Cortex of kidney (tissue), 1 donor: ENCODE results near the gene SUPT6H.
A peak's percentile ranks its signal among the peaks of the same experiment; 100 is the strongest.
"Not testable (repeated sequence)": the region's sequence is repeated elsewhere in the genome, so short reads cannot be mapped to it uniquely, and the experiment has no call there.

Source experiments
- DNase-seq: peaks from one replicate; lab custom pipeline; 2025; lab: John Stamatoyannopoulos, UW

Gene SUPT6H

DNA sequence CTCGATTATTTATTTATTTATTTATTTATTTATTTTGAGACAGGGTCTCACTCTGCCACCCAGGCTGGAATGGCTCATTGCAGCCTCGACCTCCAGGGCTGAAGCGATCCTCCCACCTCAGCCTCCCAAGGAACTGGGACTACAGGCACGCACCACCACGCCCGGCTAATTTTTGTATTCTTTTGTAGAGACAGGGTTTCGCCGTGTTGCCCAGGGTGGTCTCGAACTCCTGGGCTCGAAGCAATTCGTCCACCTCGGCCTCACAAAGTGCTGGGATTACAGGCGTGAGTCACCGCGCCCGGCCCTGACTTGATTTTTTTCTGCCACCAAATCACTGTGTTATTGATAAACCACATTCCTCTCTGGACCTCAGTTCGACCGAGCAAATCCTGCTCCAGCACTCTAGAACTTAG, 57.0 kb downstream of the SUPT6H start:
- no peak for DNase-seq

DNA sequence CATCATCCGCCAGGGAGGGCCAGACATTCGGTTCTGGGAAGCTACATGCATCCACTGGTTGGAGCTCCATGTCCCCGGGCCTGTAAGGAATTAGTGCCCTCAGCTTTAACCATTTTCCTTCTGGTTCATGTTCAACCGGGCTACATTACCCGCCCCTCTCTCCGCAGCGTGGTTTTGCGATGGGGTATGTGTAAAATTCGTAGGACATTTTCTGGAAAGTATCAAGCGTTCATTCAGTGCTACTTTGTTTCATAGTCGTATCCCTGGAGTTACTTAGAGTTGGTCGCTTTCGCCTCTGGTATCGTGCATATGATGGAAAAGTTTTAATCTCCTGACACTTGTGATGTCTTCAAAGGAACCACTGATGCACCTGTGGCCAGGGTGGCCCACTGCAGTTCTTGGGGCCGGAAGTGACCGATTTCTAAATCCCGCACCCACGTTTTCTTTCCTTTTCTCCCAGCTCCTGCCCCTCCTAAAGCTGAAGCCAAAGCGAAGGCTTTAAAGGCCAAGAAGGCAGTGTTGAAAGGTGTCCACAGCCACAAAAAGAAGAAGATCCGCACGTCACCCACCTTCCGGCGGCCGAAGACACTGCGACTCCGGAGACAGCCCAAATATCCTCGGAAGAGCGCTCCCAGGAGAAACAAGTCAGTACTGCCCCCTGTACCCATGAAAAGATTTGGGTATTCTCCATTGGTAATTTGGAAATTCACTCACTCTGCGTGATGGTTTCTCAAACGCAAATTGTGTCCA, 58.4 kb downstream of the SUPT6H start:
- no peak for DNase-seq

DNA sequence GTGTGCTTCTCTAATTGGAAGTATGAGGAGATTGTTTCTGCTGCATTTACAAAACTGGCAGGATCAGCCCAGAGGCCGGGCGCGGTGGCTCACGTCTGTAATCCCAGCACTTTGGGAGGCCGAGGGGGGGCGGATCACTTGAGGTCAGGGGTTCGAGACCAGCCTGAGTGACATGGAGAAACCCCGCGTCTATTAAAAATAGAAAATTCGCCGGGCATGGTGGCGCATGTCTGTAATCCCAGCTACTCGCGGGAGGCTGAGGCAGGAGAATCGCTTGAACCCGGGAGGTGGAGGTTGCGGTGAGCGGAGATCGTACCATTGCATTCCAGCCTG, 59.0 kb downstream of the SUPT6H start:
- not testable (repeated sequence) for DNase-seq

DNA sequence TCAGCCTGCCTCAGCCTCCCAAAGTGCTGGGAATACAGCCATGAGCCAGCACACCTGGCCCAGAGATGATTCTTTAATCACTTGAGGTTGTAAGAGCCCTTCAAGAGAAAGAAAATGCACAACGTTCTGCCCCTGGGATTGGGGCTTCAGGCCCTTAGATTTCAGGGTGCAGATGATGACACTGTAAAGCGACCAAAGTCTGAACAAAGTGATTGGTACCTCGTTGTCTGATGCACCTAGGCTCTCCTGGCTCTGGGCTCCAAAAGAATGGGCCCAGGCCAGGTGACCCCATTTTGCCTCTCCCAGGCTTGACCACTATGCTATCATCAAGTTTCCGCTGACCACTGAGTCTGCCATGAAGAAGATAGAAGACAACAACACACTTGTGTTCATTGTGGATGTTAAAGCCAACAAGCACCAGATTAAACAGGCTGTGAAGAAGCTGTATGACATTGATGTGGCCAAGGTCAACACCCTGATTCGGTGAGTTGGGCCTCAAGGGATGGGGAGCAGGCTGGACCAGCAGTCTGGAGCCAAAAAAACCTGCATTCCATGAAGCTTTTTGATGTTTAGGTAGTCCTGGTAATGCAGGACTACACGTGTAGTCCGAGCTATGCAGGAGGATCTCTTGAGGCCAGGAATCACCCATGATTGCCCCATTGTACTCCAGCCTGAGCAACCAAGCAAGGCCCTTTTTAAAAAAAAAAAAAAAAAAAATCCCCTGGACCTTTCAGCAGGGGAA, 60.6 kb downstream of the SUPT6H start:
- no peak for DNase-seq

DNA sequence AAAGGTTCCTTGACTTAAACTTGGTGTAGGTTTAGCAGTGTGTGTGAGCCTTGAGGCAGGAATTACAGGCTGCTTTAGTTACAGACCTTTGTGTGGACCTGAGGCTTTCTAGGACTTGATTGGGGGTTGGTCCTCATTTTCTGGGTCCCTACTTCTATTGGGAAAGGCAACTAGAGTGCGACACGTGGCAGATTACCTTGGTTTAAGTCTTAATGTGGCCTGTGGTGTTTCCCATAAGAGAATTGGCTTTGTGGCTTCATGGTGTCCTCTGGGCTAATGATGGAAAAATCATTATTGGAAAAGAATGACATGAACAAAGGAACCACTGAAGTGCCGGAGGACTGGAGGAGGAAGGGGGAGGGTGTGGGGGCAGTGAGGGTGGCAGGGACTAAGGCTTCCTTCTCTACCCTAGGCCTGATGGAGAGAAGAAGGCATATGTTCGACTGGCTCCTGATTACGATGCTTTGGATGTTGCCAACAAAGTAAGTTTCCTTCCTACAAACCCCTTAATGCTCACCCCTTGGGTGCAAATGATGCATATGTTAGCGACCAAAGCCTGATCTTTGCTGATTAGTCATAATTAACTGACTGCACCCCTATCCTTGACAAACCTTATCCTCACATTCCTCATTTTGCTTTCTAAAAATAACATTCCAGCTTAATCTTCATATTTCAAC, 61.3 kb downstream of the SUPT6H start:
- DNase-seq: no peak

DNA sequence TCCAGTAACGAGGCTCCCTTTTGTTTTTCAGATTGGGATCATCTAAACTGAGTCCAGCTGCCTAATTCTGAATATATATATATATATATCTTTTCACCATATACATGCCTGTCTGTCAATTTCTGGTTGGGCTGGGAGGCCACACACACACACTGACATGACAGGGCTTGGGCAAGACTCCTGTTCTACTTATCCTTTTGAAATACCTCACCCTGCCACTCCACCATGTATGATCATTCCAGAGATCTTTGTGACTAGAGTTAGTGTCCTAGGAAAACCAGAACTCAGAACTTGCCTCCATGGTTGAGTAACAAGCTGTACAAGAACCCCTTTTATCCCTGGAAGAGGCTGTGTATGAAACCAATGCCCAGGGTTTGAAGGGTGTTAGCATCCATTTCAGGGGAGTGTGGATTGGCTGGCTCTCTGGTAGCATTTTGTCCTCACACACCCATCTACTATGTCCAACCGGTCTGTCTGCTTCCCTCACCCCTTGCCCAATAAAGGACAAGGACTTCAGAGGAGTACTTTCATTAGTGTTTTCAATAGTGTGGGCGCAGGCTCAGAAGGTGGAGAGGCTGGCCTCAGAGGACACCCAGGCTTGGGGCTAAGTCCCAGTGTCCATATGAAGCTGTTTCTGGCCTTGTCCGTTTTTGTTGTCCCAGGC, 62.0 kb downstream of the SUPT6H start:
- DNase-seq: not testable (repeated sequence)

DNA sequence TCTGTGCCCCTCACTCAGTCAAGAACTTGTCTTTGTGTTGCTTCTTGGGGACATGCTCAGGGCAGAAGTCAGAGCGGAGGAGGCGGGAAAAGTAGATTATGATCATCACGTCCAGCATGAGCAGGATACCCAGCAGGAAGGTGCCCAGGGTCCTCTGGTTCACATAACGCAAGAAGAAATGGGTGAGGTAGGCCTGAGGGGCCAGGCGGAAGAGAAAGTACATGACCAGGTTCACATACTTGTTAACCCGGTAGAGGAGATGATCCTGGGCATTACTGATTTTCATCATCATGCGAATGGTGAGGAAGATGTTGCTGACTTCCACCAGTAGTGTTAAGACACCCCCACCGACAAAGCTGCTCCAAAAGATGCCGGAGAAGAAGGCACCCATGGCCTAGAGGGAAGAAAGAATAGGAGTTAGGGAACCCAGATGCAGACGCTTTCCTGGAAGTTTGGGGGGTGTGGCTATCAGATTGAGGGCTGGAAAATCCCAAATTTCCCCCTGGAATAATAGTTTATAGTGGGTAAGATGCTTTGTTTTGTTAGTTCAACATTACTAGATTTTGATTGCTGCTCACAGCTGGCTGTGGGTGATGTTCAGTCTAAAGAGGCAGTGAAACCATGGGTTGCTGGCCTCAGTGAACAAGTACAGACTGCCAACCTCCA, 62.6 kb downstream of the SUPT6H start:
- DNase-seq: no peak

DNA sequence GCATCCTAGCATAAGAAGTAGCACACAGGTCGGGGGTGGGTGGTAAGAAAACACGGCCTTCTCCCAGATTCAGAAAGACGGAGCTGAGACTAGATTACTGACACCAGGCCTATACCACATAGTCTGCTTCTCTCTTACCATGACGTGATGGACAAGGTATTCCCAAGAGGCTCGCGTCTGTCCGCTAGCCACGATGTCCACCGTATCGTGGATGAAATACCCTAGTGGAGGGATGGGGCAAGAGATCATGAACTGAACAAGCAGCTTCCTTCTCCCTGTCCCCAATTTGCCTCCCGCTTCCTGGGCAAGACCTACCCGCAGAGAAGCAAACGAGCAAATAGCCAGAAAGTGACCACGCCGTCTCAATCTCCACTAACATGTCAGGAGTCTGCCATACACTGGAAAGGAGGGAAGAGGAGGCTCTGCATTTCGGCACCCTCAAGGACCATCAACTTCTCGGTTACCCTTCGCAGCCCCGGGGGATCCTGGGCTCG, 63.2 kb downstream of the SUPT6H start:
- DNase-seq: no peak

DNA sequence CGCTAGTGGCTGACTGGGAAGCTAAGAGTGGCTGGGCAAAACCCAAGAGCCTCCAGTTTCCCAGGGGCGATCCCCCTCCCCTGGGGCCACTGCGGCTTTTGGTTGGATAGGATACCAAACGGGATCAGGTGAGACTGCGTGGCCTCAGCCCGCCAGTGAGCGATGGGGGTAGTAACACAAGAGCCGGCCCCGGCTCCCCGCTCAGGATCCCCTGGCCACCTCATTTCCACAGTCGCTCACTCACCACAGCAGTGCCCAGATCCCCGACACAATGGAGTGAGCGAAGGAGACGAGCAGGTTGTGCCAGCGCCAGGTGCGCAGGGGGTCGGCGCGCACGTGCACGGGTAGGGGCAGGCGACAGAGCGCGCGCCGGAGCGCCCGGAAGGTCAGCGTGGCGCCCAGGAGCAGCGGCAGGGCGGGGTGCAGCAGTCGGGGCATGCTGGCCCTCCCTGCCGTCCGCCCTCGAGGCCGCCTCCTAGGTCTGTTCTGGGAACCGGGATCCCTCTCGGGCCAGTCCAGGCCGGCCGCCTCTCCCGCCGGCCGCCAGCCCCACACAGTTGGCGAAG, 63.7 kb downstream of the SUPT6H start:
- peak; percentile 48 for DNase-seq

DNA sequence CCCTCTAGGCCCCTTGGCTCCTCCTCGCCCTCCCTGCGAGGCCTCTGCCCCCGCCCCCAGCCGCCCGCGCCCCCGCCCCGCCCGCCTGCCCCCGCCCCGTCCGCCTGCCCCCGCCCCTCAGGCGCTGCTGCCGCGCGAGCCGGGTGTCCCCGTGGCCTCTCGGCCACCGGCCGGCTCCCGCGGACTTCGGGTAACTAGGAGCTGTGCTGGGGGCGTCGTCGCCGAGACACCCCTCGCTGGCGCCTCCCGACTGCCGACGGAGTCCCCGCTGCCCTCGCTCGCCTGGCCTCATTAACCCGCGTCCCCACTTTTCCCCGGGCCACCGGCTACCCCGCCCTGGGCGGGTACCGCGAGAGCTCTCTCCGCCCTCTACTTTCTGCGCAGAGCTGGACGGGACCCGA, 64.2 kb downstream of the SUPT6H start, which contains the start of gene TLCD1:
Gene TLCD1, minus strand, starts transcription at position 8 of the 401 bp plus-strand sequence. CDS start 136 bp downstream, outside the sequence.
- DNase-seq: no peak

DNA sequence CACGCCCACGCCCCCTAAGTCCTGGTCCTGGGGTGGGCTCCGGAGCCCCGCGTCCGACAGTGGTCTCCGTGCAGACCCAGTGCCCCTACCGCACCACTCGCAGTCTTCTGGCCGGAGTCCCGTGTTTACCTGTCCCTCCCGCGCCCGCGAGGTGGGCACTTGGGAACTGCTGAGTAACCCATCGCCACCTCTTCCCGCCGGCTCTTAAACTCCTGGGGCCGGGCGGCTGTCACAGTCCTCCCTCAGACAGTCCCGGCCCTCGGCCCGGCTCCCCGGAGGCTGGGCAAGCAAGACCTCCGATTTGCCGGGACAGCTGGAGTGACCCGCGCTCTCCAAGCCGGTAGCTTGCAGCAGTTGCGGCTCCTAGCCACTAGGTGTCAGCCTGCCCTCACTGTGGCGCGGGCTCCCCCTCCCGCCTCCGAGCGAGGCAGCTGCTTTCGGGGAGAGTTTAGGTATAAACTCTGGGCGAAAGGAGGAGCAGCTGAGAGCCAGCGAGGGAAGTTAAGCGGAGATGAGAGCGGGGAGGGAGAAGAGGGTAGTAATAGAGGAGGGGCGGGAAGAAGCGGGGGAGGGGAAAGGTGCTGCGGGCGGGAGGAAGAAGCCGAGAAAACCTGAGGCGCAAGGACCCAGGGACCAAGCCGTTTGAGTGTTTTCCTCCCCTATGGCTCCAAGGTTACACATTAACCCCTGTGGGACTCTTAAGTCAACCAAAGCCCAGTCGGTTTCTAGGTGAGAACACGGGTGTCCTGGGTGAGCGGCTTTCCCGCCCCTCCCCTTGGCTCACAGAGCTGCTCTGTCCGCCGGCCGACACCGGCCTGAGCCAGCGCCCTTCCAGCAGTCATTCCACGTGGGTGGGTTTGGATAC, 64.9 kb downstream of the SUPT6H start:
- peak; percentile 81 for DNase-seq

DNA sequence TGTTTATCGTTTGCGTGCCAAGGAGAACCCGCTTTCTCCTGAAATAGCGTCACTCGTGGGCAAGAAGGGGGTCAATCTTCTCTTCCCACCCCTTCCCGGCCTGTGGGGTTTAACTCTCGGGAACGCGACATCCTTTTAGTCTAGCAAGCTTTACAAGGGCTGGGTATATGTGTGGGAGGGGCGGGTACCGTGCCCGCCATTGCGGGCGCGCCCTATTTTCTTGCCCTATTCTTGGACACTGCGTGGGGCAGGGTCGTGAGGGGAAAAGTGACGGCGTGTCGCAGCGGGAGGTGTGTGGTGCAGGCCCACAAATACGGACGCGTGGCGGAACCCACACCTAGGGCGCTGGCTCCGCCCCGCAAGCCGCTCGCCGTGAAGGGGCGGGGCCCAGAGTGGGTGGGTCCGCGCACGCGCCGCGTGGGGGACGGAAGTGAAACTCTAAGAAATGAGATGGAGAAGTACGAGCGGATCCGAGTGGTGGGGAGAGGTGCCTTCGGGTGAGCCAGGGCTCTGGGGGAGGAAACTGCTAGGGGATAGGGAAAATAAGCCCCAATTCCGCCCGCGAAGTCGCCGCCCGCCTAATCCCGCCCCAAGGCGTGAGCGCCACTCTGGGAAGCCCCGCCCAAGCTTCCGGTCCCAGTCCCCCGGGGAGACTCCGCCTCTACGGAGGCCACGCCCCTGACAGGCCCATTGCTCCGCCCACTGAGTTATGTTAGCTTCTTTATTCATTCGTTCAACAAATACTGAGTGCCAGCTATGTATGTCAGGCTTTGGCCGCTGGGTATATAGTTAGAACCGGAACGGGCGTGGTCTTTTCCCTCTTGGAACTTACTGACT, 66.6 kb downstream of the SUPT6H start, which contains the start of gene NEK8:
Gene NEK8, plus strand, starts transcription at position 425 of the 837 bp plus-strand sequence. Its CDS starts 26 bp downstream, at position 451.
- DNase-seq: no peak

DNA sequence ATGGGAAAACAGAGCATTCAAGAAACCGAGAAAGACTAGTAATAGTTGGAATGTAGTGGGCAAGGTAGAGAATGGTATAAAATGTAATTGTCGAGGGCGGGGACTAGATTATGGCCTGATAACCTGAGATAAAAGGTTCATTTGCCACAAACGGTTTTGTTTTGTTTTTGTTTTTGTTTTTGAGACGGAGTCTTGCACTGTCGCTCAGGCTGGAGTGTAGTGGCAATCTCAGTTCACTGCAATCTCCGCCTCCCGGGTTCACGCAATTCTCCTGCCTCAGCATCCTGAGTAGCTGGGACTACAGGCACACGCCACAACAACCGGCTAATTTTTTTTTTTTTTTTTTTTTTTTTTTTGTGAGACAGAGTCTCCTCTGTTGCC, 67.9 kb downstream of the SUPT6H start:
- DNase-seq: no peak

DNA sequence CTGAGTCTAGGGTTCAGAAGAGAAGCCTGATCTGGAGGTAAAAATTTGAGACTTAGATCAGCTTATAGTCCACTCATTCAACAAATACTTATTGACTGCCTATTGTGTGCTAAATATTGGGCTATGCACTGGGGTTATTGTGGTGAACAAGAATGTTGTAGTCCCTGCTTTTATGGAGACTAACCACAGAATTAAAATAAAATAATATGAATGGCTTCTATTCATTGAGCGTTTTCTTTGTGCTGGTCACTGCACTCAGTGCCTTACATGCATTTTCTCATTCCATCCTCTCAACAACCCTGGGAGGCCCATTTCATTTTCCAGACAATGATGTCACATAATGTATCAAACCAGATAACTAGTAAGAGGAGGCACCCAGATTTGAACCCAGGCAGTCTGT, 71.3 kb downstream of the SUPT6H start:
- DNase-seq: no peak

DNA sequence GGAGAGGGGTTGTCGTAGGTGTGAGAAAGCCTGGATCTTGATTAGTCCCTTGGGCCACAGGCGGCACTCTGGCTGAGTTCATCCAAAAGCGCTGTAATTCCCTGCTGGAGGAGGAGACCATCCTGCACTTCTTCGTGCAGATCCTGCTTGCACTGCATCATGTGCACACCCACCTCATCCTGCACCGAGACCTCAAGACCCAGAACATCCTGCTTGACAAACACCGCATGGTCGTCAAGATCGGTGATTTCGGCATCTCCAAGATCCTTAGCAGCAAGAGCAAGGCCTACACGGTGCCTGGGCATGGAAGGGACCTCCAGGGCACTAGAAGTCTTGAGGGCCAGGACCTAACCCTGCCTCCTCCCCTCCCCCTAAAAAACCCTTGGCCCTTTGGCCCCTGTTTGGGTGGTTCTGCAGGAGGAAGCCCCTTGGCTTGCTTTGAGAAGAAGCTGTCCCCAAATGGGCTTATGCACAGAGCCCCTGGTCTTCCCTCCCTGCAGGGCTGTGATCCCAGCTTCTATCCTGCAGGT, 72.8 kb downstream of the SUPT6H start:
- DNase-seq: no peak

DNA sequence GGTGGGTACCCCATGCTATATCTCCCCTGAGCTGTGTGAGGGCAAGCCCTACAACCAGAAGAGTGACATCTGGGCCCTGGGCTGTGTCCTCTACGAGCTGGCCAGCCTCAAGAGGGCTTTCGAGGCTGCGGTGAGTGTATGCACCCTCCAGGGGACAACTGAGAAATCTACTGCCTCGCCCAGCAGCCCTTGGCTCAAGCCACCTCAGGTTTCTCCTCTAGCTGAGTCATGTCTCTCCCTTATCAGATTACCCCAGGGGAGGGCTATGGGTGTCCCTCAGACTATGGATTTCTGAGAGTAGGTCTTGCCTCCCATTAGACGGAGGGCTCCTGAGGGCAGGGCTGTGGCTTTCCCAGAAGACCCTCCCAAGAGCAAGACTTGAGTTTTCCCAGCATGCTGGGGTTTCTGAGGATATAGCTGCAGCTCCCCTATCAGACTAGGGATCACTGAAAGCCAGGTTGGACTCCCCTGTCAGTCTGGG, 73.3 kb downstream of the SUPT6H start:
- DNase-seq: no peak

DNA sequence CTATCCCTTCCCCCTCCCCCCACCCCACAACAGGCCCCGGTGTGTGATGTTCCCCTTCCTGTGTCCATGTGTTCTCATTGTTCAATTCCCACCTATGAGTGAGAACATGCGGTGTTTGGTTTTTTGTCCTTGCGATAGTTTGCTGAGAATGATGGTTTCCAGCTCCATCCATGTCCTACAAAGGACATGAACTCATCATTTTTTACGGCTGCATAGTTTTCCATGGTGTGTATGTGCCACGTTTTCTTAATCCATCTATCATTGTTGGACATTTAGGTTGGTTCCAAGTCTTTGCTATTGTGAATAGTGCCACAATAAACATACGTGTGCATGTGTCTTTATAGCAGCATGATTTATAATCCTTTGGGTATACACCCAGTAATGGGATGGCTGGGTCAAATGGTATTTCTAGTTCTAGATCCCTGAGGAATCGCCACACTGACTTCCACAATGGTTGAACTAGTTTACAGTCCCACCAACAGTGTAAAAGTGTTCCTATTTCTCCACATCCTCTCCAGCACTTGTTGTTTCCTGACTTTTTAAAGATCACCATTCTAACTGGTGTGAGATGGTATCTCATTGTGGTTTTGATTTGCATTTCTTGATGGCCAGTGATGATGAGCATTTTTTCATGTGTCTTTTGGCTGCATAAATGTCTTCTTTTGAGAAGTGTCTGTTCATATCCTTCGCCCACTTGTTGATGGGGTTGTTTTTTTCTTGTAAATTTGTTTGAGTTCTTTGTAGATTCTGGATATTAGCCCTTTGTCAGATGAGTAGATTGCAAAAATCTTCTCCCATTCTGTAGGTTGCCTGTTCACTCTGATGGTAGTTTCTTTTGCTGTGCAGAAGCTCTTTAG, 74.1 kb downstream of the SUPT6H start:
- DNase-seq: not testable (repeated sequence)

DNA sequence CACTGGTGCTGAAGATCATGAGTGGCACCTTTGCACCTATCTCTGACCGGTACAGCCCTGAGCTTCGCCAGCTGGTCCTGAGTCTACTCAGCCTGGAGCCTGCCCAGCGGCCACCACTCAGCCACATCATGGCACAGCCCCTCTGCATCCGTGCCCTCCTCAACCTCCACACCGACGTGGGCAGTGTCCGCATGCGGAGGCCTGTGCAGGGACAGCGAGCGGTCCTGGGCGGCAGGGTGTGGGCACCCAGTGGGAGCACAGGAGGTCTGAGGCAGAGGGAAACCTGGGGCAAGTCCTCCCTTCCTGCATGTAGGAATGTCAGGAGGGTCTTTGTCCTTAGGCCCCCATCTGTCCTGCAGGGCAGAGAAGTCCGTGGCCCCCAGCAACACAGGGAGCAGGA, 75.3 kb downstream of the SUPT6H start:
- DNase-seq: no peak
